Measurements from ENCODE around the gene ZNF530. TPM values are rescaled to one million over a fixed set of nuclear protein-coding genes. Genes with fewer than 3 reads are reported as not detected.

The ZNF530 gene
- total RNA-seq, 1 donor from 2014 or later = 7.2 TPM

DNA sequence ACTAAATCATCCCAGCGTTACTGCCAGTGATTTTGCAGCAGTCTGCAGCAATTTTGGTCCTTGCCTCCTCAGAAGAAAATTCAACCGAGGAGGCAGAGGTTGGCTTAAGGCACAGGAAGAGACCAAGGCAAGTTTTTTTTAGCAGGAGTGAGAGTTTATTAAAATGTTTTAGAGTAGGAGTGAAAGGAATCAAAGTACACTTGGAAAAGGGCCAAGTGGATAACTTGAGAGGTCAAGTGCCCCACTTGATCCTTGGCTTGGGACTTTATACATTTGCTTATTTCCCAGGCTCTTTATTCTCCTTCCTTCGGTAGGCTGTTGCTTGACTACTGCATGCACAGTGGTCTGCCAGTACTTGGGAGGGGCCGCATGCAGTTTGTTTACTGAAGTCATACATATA is 11.4 kb downstream of the ZNF530 start:
- TF ChIP-seq CTCF (IDR thresholded peaks at IDR 0.05; ENCODE audit: unreplicated experiment) = no peak
- no peak for DNase-seq (ENCODE audit: low spot score)
- H3K4me1 Mint-ChIP-seq (ENCODE audit: unreplicated experiment) = peaks cover 16% of the 10 kb centered on the region
- H3K9me3 Mint-ChIP-seq (ENCODE audit: unreplicated experiment) = peaks cover 16% of the 10 kb centered on the region
- no peak overlapping the region for H3K27ac Mint-ChIP-seq (ENCODE audit: unreplicated experiment)
- H3K36me3 Mint-ChIP-seq (ENCODE audit: low read depth, unreplicated experiment) = peaks cover 35% of the 10 kb centered on the region
- H3K4me3 Mint-ChIP-seq (ENCODE audit: unreplicated experiment) = no peak overlapping the region
- H3K27me3 Mint-ChIP-seq (ENCODE audit: unreplicated experiment) = peaks cover 12% of the 10 kb centered on the region

DNA sequence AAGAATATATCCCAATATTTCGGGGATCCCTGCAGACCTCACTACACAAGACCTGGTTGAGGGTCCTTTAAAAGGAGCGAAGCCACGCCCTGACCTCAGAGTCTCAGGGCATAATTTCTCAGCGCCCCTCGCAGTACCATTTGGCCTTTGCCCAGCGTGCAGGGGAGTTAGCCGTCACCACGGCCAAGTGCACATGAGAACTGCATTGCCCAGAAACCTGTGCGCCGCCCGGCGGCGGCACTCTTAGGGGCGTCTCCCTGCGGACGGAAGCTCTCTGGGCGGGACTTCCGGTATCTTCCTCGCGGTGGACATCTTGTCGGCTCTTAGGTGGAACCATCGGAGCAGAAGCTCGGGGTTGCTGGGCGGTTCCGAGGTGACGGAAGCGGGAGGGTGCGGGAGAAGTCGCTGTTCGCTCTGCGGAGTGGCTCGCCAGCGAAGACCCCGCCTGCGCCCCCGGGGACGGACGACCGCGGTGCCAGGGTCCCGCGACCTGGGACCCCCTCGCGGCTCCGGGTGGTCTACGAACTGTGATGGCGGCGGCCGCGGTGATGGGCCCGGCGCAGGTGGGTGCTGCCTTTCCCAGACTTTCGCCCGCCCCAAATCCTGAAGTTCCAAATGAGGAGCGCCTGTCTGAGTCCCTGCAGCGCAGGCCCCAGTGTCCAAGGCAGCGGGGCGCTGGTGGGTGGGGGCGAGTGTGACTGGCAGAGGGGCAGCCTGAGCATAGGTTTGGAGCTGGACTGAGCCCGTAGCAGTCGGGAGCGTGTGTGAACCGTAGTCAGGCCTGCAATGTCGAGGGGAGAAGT is 14.5 kb downstream of the ZNF530 start, which contains the start of gene ZNF134:
TSS of gene ZNF134 (plus strand) at position 302 of the 803 bp plus-strand sequence. CDS start 5,227 bp downstream, outside the sequence.
- H3K27ac Mint-ChIP-seq (ENCODE audit: unreplicated experiment) = peak within 1 kb of the TSS; percentile 84
- H3K4me1 Mint-ChIP-seq (ENCODE audit: unreplicated experiment) = peaks cover 17% of the 10 kb centered on the region
- no peak for TF ChIP-seq CTCF (IDR thresholded peaks at IDR 0.05; ENCODE audit: unreplicated experiment)
- peak; percentile 86 for DNase-seq (ENCODE audit: low spot score)
- H3K4me3 Mint-ChIP-seq (ENCODE audit: unreplicated experiment) = peak within 1 kb of the TSS; percentile 100
- H3K27me3 Mint-ChIP-seq (ENCODE audit: unreplicated experiment) = peaks cover 12% of the 10 kb centered on the region
- H3K36me3 Mint-ChIP-seq (ENCODE audit: low read depth, unreplicated experiment) = peaks cover 49% of the 10 kb centered on the region
- peaks cover 37% of the 10 kb centered on the region for H3K9me3 Mint-ChIP-seq (ENCODE audit: unreplicated experiment)

DNA sequence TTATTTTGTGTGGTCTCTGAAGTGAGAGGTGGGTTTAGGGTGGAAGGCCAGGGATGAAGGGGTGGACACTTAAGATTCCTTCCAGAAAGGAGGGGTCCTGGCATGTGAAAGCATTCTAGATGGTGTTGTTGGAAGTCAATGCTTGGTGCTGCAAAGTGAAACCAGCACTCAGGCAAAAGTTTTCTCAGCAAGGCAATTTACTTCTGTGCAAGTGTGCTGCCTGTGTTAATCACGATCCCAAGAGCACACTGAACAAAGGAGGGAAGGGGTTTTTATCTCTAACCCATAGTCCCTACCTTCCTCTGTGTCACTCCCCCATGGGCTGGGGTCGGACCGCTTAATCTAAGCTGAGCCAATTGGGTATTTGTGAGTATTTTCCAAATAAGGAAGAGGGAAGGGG is 15.7 kb downstream of the ZNF530 start:
- Mint-ChIP-seq H3K9me3 (ENCODE audit: unreplicated experiment) (peaks cover 49% of the 10 kb centered on the region), H3K27me3 (ENCODE audit: unreplicated experiment) (peaks cover 12% of the 10 kb centered on the region)

GRCh38 chr19:57620673-57621348 is 21.1 kb downstream of the ZNF530 start:
- no peak for DNase-seq (ENCODE audit: low spot score)
- H3K4me1 Mint-ChIP-seq (ENCODE audit: unreplicated experiment) = peaks cover 3% of the 10 kb centered on the region
- peaks cover 4% of the 10 kb centered on the region for H3K27me3 Mint-ChIP-seq (ENCODE audit: unreplicated experiment)

More for the DNA sequence above, 15.7 kb downstream of the ZNF530 start:
- Mint-ChIP-seq H3K36me3 (ENCODE audit: low read depth, unreplicated experiment) (peaks cover 61% of the 10 kb centered on the region), H3K4me3 (ENCODE audit: unreplicated experiment) (peak overlapping the region; percentile 100), H3K27ac (ENCODE audit: unreplicated experiment) (peak overlapping the region; percentile 84), H3K4me1 (ENCODE audit: unreplicated experiment) (peaks cover 17% of the 10 kb centered on the region)
- no peak for DNase-seq (ENCODE audit: low spot score)
- no peak for TF ChIP-seq CTCF (IDR thresholded peaks at IDR 0.05; ENCODE audit: unreplicated experiment)

More at GRCh38 chr19:57620673-57621348, 21.1 kb downstream of the ZNF530 start:
- Mint-ChIP-seq H3K9me3 (ENCODE audit: unreplicated experiment) (peaks cover 56% of the 10 kb centered on the region), H3K36me3 (ENCODE audit: low read depth, unreplicated experiment) (peaks cover 89% of the 10 kb centered on the region), H3K27ac (ENCODE audit: unreplicated experiment) (no peak overlapping the region), H3K4me3 (ENCODE audit: unreplicated experiment) (peak overlapping the region; percentile 83)
- TF ChIP-seq CTCF (IDR thresholded peaks at IDR 0.05; ENCODE audit: unreplicated experiment) = no peak

Data from endothelial cell (in vitro differentiated cells).